Right lobe of liver (tissue), 6 donors: Measurements from ENCODE around the gene RPS27L. TPM values are rescaled to one million over a fixed set of nuclear protein-coding genes. Genes with fewer than 3 reads are reported as not detected.

ENCODE experiments used
- ATAC-seq, 4 donors: fragments of 200-7000 bp; cut with Tn5 transposase; one replicate each; pipeline ENCODE4 v1.9.1; 2020; ENCODE audit warnings: mild to moderate bottlenecking in 4 of 4, moderate library complexity in 4 of 4
- DNase-seq, 3 donors: peaks; one replicate each; pipeline ENCODE4 v3.0.0-alpha.2; 2020
- H3K27ac ChIP-seq, 3 donors: fragments of 200-600 bp; one replicate each; pipeline ENCODE4 v1.8.0; 2022
- H3K27me3 ChIP-seq, 2 donors: fragments of 200-600 bp; one replicate each; pipeline ENCODE4 v1.8.0; 2022
- H3K36me3 ChIP-seq, 4 donors: fragments of 200-600 bp; sonication (generic) in 1 of 4; one replicate each; pipeline versions ENCODE4 v1.5.1 to v1.8.0; 2017 to 2022; ENCODE audit warnings: control low read depth in 1 of 4
- H3K4me1 ChIP-seq, 4 donors: fragments of 200-600 bp; sonication (generic) in 1 of 4; one replicate each; pipeline versions ENCODE4 v1.5.1 to v1.8.0; 2017 to 2022; ENCODE audit warnings: control low read depth in 1 of 4
- H3K4me3 ChIP-seq, 3 donors: fragments of 200-600 bp; one replicate each; pipeline ENCODE4 v1.8.0; 2022
- H3K9me3 ChIP-seq, 4 donors: fragments of 200-600 bp; sonication (generic) in 1 of 4; one replicate each; pipeline versions ENCODE4 v1.5.1 to v1.8.0; 2017 to 2022; ENCODE audit warnings: control low read depth in 1 of 4
- POLR2A ChIP-seq: fragments of 450-650 bp; IDR thresholded peaks from one replicate; pipeline ENCODE4 v1.6.1; 2017; ENCODE audit warnings: antibody characterized with exemption, mild to moderate bottlenecking
- WGBS: methylation state at CpG from one replicate; pipeline ENCODE4 v1.1.6; 2018; ENCODE audit warnings: low coverage, low lambda C conversion rate; ENCODE audit not compliant: insufficient coverage; ENCODE audit errors: missing lambda C conversion rate; 5-methylcytosine and 5-hydroxymethylcytosine counted together
- intact Hi-C, 2 donors: fragments of 100-400 bp; cut with DNase I; formaldehyde crosslinking; loops; one replicate each; pipeline versions ENCODE4 v1.11.2 to v1.14.1; 2022
- total RNA-seq, 6 experiments: library from RNA; depleted of rRNA in 2 of 6; stranded (reverse); fragments of >200 nt in 2 of 6; fragmentation: NEBNext Ultra II Directional in 3 of 6; extraction: Animal tissue kit (Norgen Biotek cat#: 25700) in 3 of 6; gene quantifications; one replicate each; pipeline versions ENCODE4 v1.1.0 to v1.2.4, GENCODE V29; 2016 to 2023
- TF ChIP-seq, protein P1 (sequence below), 4 donors: fragments of 200-600 bp in 3 of 4; fragments of 450-650 bp in 1 of 4; IDR thresholded peaks; one replicate each; pipeline versions ENCODE4 v1.5.1 to v1.8.0; 2016 to 2022; ENCODE audit warnings: antibody characterized with exemption in 4 of 4, mild to moderate bottlenecking in 2 of 4
- donor health status: DM: no; HTN: yes; CAD: no.
- donor health status: DM: no; HTN: no; CAD: no.
- donor health status: DM: no; HTN: no; CAD: no.
- donor health status: DM: no; HTN: yes; CAD: no.
- donor health status: DM: no; HTN: yes; CAD: no.

RPS27L gene
- total RNA-seq, 6 experiments from 2014 or later: 63.9 to 115 (median 99.8) TPM

DNA sequence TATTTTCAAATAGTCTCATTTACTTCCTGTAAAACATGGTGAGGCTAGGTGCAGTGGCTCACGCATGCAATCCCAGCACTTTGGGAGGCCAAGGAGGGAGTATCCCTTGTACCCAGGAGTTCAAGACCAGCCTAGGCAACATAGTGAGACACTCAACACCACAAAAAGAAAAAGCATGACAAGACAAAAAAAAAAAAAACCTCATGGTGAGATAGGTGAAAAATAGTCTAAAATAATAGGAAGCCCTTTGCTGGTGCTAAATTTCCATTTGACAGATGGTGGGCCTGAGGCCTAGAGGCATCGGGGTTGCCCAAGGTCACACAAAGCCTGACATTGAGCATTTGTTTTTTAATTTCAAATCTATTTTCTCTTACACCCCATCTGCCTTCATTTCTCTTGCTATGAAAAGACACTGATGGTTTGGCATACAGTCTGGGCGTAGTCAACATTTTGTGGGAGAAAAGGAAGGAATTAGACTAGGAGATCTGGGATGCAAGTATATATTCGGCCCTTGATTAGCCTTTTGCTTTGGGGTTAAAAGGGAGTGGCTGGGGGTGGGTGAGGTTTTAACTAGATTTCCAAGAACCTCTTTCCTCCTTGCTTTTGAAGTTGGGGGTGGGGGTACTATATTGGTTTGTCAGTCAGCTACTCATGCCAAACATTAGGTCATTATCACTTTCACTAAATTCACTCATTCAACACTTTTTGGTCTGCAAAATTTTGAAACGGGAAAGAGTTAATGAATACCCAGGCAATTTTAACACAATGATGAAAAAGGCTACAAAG is 43.4 kb upstream of the RPS27L start:
- no peaks in the 10 kb centered on the region for H3K36me3 ChIP-seq
- intact Hi-C loops: no loop called here

GRCh38 chr15:63198371-63199250 is 41.3 kb upstream of the RPS27L start:
- intact Hi-C loops: no loop called here
- WGBS: 25% methylated on average over 8 of the region's 8 CpGs
- H3K4me1 ChIP-seq: peaks cover 0 to 63% (median 12%) of the 10 kb centered on the region in 4 donors
- H3K36me3 ChIP-seq: no peaks in the 10 kb centered on the region
- H3K27me3 ChIP-seq: no peaks in the 10 kb centered on the region
- H3K9me3 ChIP-seq: no peaks in the 10 kb centered on the region
- H3K27ac ChIP-seq: peak overlapping the region in 2 of 3 donors; percentile 13 to 21
- no peak overlapping the region for H3K4me3 ChIP-seq
- DNase-seq: no peak
- TF ChIP-seq, protein P1, sequence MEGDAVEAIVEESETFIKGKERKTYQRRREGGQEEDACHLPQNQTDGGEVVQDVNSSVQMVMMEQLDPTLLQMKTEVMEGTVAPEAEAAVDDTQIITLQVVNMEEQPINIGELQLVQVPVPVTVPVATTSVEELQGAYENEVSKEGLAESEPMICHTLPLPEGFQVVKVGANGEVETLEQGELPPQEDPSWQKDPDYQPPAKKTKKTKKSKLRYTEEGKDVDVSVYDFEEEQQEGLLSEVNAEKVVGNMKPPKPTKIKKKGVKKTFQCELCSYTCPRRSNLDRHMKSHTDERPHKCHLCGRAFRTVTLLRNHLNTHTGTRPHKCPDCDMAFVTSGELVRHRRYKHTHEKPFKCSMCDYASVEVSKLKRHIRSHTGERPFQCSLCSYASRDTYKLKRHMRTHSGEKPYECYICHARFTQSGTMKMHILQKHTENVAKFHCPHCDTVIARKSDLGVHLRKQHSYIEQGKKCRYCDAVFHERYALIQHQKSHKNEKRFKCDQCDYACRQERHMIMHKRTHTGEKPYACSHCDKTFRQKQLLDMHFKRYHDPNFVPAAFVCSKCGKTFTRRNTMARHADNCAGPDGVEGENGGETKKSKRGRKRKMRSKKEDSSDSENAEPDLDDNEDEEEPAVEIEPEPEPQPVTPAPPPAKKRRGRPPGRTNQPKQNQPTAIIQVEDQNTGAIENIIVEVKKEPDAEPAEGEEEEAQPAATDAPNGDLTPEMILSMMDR (IDR thresholded peaks at IDR 0.05): no peak
- TF ChIP-seq POLR2A: no peak
- ATAC-seq: peak; percentile 20 to 67 (median 45)

More for the DNA sequence above, 43.4 kb upstream of the RPS27L start:
- TF ChIP-seq, protein P1 (IDR thresholded peaks at IDR 0.05): no peak
- no peak for TF ChIP-seq POLR2A
- ATAC-seq (no peak), DNase-seq (no peak)
- H3K4me3 ChIP-seq: no peak overlapping the region
- no peak overlapping the region for H3K27ac ChIP-seq
- WGBS: 82% methylated on average over 5 of the region's 5 CpGs
- no peaks in the 10 kb centered on the region for H3K27me3 ChIP-seq
- H3K9me3 ChIP-seq: no peaks in the 10 kb centered on the region
- peaks cover 0 to 43% (median 12%) of the 10 kb centered on the region in 4 donors for H3K4me1 ChIP-seq

GRCh38 chr15:63197626-63198025 is 40.3 kb upstream of the RPS27L start:
- H3K9me3 ChIP-seq: no peaks in the 10 kb centered on the region
- WGBS: 88% methylated on average over 1 of the region's 1 CpG
- H3K36me3 ChIP-seq: no peaks in the 10 kb centered on the region
- no peaks in the 10 kb centered on the region for H3K27me3 ChIP-seq
- intact Hi-C loops: no loop called here
- TF ChIP-seq, protein P1 (IDR thresholded peaks at IDR 0.05): no peak
- H3K27ac ChIP-seq: no peak overlapping the region
- ATAC-seq (no peak), DNase-seq (no peak)
- no peak overlapping the region for H3K4me3 ChIP-seq
- peaks cover 0 to 56% (median 12%) of the 10 kb centered on the region in 4 donors for H3K4me1 ChIP-seq

DNA sequence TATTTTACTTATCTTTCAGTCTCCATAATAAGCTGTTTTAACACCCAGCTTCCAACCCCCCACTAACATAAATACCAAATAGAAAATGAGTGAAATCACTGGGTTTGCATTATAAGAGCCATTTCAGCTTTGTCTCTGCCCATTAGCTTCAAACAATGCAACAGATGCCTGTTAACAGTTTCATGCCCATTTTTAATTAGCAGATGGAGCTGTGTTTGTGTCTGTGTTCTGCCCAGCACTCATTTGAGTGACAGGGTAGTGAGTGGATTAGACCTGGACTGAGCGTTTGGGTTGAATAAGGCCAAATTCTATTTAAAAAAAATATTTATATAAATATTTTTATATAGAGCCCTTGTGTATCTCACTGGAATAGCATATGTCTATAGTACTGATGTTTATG is 39.6 kb upstream of the RPS27L start:
- DNase-seq (no peak), ATAC-seq (no peak)
- Histone ChIP-seq H3K4me1 (peaks cover 0 to 55% (median 12%) of the 10 kb centered on the region in 4 donors), H3K4me3 (no peak overlapping the region), H3K36me3 (no peaks in the 10 kb centered on the region), H3K27me3 (no peaks in the 10 kb centered on the region), H3K9me3 (no peaks in the 10 kb centered on the region), H3K27ac (no peak overlapping the region)
- TF ChIP-seq, protein P1 (IDR thresholded peaks at IDR 0.05): no peak
- no peak for TF ChIP-seq POLR2A
- intact Hi-C loops: no loop called here
- 100% methylated on average over 1 of the region's 1 CpG for WGBS
